HL-60 (cell line): ENCODE measurements around the gene CELA3A.

ENCODE experiments used
- CTCF ChIP-seq: IDR thresholded peaks from one replicate; pipeline ENCODE4 v1.5.1; 2011; ENCODE audit warnings: low read length, control low read depth, inconsistent platforms; ENCODE audit not compliant: insufficient read depth
- POLR2AphosphoS5 ChIP-seq: IDR thresholded peaks from 2 replicates; pipeline ENCODE4 v1.6.1; 2012; ENCODE audit warnings: low read depth
- REST ChIP-seq: IDR thresholded peaks from 2 replicates; pipeline ENCODE4 v1.6.1; 2012; ENCODE audit warnings: low read depth; ENCODE audit not compliant: insufficient replicate concordance
- SPI1 ChIP-seq: IDR thresholded peaks from 2 replicates; pipeline ENCODE4 v1.6.1; 2012; ENCODE audit warnings: low read depth, mild to moderate bottlenecking, borderline replicate concordance

- no peak for TF ChIP-seq CTCF
- TF ChIP-seq POLR2AphosphoS5: peak; percentile 89; the same call in 1 of the 2 replicates
- TF ChIP-seq REST: peak; percentile 63
- no peak for TF ChIP-seq SPI1
Observed at GRCh38 chr1:22025368-22026155, 24.1 kb downstream of the CELA3A start.
